Measurements from ENCODE around the gene LMF1. TPM values are rescaled to one million over a fixed set of nuclear protein-coding genes. Genes with fewer than 3 reads are reported as not detected.

Gene LMF1
- total and polyA plus RNA-seq, 2 of the 13 experiments (the other 11 are each of a cell fraction or from before 2014, with no cell fraction given), result 6.8 to 8.5 TPM

- no peak for TF ChIP-seq NR2F6 (IDR thresholded peaks at IDR 0.05)
- TF ChIP-seq NR2F6 (CRISPR knock-in tag; IDR thresholded peaks at IDR 0.05), result no peak
- TF ChIP-seq RNF2 (conservative IDR thresholded peaks at IDR 0.05; ENCODE audit: low read depth), result peak; percentile 32; the same call in 1 of the 2 replicates
- peak; percentile 52; the same call in 1 of the 2 replicates for TF ChIP-seq CBX5 (CRISPR knock-in tag; IDR thresholded peaks at IDR 0.05; ENCODE audit: borderline replicate concordance)
- TF ChIP-seq MED1 (CRISPR knock-in tag; IDR thresholded peaks at IDR 0.05), result peak; percentile 70
- TF ChIP-seq KIAA2018 (CRISPR knock-in tag; IDR thresholded peaks at IDR 0.05; ENCODE audit: borderline replicate concordance), result no peak
- peak; percentile 77 for TF ChIP-seq PHF21A (CRISPR knock-in tag; IDR thresholded peaks at IDR 0.05)
- TF ChIP-seq ZNF772 (CRISPR knock-in tag; IDR thresholded peaks at IDR 0.05), result peak; percentile 56; the same call in 1 of the 2 replicates
- TF ChIP-seq HOXA3 (CRISPR knock-in tag; IDR thresholded peaks at IDR 0.05), result peak; percentile 56
- no peak for TF ChIP-seq NR3C1 (CRISPR knock-in tag; IDR thresholded peaks at IDR 0.05)
- TF ChIP-seq MYNN (CRISPR knock-in tag; IDR thresholded peaks at IDR 0.05; ENCODE audit: low read depth), result no peak
- TF ChIP-seq REST (IDR thresholded peaks at IDR 0.05; ENCODE audit: borderline replicate concordance in 1 of 2, low read depth in 1 of 2, low read length in 2 of 2), result peak in 1 of 2 experiments; percentile 43; a peak in 1 of 4 replicates
- no peak for TF ChIP-seq NBN (conservative IDR thresholded peaks at IDR 0.05)
- no peak for TF ChIP-seq ZSCAN30 (CRISPR knock-in tag; IDR thresholded peaks at IDR 0.05)
- no peak; the same call in 1 of the 2 replicates for TF ChIP-seq MAF1 (CRISPR knock-in tag; IDR thresholded peaks at IDR 0.05; ENCODE audit: borderline replicate concordance)
- TF ChIP-seq TBX3 (IDR thresholded peaks at IDR 0.05; ENCODE audit: borderline replicate concordance), result no peak
- TF ChIP-seq SIN3B (IDR thresholded peaks at IDR 0.05; ENCODE audit: low read length), result no peak
- no peak for TF ChIP-seq SP140L (CRISPR knock-in tag; IDR thresholded peaks at IDR 0.05; ENCODE audit: borderline replicate concordance)
- TF ChIP-seq ZNF460 (CRISPR knock-in tag; IDR thresholded peaks at IDR 0.05; ENCODE audit: borderline replicate concordance), result no peak
- TF ChIP-seq DMAP1 (CRISPR knock-in tag; IDR thresholded peaks at IDR 0.05), result peak; percentile 68
Measured at GRCh38 chr16:970766-971581, at the start of gene LMF1 (continued).

Data from HepG2 (cell line).